ENCODE data around the gene ITK.
A peak's percentile ranks its signal among the peaks of the same experiment; 100 is the strongest.

- TF ChIP-seq, protein P1, sequence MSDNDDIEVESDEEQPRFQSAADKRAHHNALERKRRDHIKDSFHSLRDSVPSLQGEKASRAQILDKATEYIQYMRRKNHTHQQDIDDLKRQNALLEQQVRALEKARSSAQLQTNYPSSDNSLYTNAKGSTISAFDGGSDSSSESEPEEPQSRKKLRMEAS (IDR thresholded peaks at IDR 0.05; ENCODE audit: insufficient read depth, insufficient read length) = no peak
- TF ChIP-seq, protein P2, sequence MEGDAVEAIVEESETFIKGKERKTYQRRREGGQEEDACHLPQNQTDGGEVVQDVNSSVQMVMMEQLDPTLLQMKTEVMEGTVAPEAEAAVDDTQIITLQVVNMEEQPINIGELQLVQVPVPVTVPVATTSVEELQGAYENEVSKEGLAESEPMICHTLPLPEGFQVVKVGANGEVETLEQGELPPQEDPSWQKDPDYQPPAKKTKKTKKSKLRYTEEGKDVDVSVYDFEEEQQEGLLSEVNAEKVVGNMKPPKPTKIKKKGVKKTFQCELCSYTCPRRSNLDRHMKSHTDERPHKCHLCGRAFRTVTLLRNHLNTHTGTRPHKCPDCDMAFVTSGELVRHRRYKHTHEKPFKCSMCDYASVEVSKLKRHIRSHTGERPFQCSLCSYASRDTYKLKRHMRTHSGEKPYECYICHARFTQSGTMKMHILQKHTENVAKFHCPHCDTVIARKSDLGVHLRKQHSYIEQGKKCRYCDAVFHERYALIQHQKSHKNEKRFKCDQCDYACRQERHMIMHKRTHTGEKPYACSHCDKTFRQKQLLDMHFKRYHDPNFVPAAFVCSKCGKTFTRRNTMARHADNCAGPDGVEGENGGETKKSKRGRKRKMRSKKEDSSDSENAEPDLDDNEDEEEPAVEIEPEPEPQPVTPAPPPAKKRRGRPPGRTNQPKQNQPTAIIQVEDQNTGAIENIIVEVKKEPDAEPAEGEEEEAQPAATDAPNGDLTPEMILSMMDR (IDR thresholded peaks at IDR 0.05; ENCODE audit: extremely low read depth in 1 of 2, insufficient read depth in 1 of 2, low read depth in 1 of 2, low read length in 2 of 2) = peak in 1 of 2 donors; percentile 4
- no peak for TF ChIP-seq POLR2AphosphoS5 (IDR thresholded peaks at IDR 0.05; ENCODE audit: insufficient read depth, low read depth, low read length)
Measured at GRCh38 chr5:157266286-157267007, 85.8 kb downstream of the ITK start.

Data from endothelial cell of umbilical vein (primary cell).